Kidney (tissue), 14 donors: Measurements from ENCODE around the gene TFAP2D. TPM values are rescaled to one million over a fixed set of nuclear protein-coding genes. Genes with fewer than 3 reads are reported as not detected.

Experiments
- DNase-seq, 5 donors: peaks; one replicate each; pipeline ENCODE4 v3.0.0-alpha.2; 2013 to 2020
- FAIRE-seq: peaks from 2 replicates; lab custom pipeline; 2012; peaks lifted over from hg19 to GRCh38; lab: Jason Lieb, UNC
- H3K27ac ChIP-seq, 2 donors: one replicate each; pipeline ENCODE4 v1.7.0; 2013; ENCODE audit warnings: low read depth in 2 of 2, low read length in 2 of 2, inconsistent platforms in 1 of 2
- H3K27me3 ChIP-seq: one replicate; pipeline ENCODE4 v1.7.1; 2013; ENCODE audit warnings: low read length, inconsistent platforms; ENCODE audit not compliant: control insufficient read depth, insufficient read depth
- H3K36me3 ChIP-seq, 3 donors: one replicate each; pipeline versions ENCODE4 v1.7.0 to v1.7.1; 2013; ENCODE audit warnings: low read length in 3 of 3, control low read depth in 1 of 3, inconsistent platforms in 1 of 3; ENCODE audit not compliant: insufficient read depth in 3 of 3, control insufficient read depth in 2 of 3
- H3K4me1 ChIP-seq, 3 donors: one replicate each; pipeline versions ENCODE4 v1.7.0 to v1.7.1; 2013; ENCODE audit warnings: low read length in 3 of 3, inconsistent platforms in 1 of 3, low read depth in 1 of 3; ENCODE audit not compliant: control insufficient read depth in 2 of 3, insufficient read depth in 2 of 3
- H3K4me3 ChIP-seq, 3 donors: one replicate each; pipeline versions ENCODE4 v1.7.0 to v1.8.1; 2013; ENCODE audit warnings: low read length in 3 of 3, control low read depth in 1 of 3, inconsistent platforms in 1 of 3
- H3K9ac ChIP-seq, 3 donors: one replicate each; pipeline versions ENCODE4 v1.7.0 to v1.7.1; 2013; ENCODE audit warnings: low read length in 3 of 3, control low read depth in 1 of 3, inconsistent platforms in 1 of 3
- H3K9me3 ChIP-seq, 3 donors: one replicate each; pipeline versions ENCODE4 v1.7.0 to v1.7.1; 2013; ENCODE audit warnings: low read length in 3 of 3, control low read depth in 1 of 3, inconsistent platforms in 1 of 3; ENCODE audit not compliant: control insufficient read depth in 2 of 3, insufficient read depth in 1 of 3
- CTCF ChIP-seq: IDR thresholded peaks from 3 replicates; pipeline ENCODE4 v1.5.1; 2012; ENCODE audit warnings: mild to moderate bottlenecking, moderate library complexity, borderline replicate concordance; ENCODE audit not compliant: insufficient read depth; ENCODE audit errors: extremely low read depth
- intact Hi-C: fragments of 100-400 bp; cut with DNase I; formaldehyde crosslinking; loops from one replicate; pipeline ENCODE4 v1.11.1; 2022
- polyA plus RNA-seq: library from polyadenylated mRNA; stranded (reverse); fragments of 350-450 nt; fragmentation: Illumina TruSeq; extraction: RNeasy Lipid Tissue Mini Kit (QIAGEN cat#74804); gene quantifications from one replicate; pipeline ENCODE4 v1.2.3, GENCODE V29; 2014; ENCODE audit warnings: low read depth, low replicate concordance; ENCODE audit not compliant: insufficient read depth
- total RNA-seq: library from RNA; stranded (reverse); fragmentation: NEBNext Ultra II Directional; extraction: Animal tissue kit (Norgen Biotek cat#: 25700); gene quantifications from one replicate; pipeline ENCODE4 v1.2.1, GENCODE V29; 2021
- donor health status: control.
- donor health status: control.
- donor health status: control.
- donor health status: control.
- donor health status: control.
- donor health status: DM: yes; HTN: yes; CAD: no.
- donor health status: Normal renal cell carcinoma (clear cell type).

The TFAP2D gene
- total and polyA plus RNA-seq, 2 donors from 2014 or later, result not detected

- Histone ChIP-seq H3K4me1 (no peaks in the 10 kb centered on the region), H3K9me3 (no peaks in the 10 kb centered on the region), H3K27me3 (no peaks in the 10 kb centered on the region), H3K4me3 (no peak overlapping the region), H3K27ac (no peak overlapping the region), H3K36me3 (no peaks in the 10 kb centered on the region), H3K9ac (no peak overlapping the region)
- intact Hi-C loops, result no loop called here
- no peak for DNase-seq
- no peak for TF ChIP-seq CTCF
- no peak for FAIRE-seq
These were observed 67.1 kb downstream of the TFAP2D start for GRCh38 chr6:50780382-50780781.

GRCh38 chr6:50785921-50786320, 72.6 kb downstream of the TFAP2D start:
- no peak for TF ChIP-seq CTCF
- H3K36me3 ChIP-seq, result no peaks in the 10 kb centered on the region
- intact Hi-C loops, result no loop called here
- H3K9me3 ChIP-seq, result no peaks in the 10 kb centered on the region
- H3K4me3 ChIP-seq, result no peak overlapping the region
- no peak overlapping the region for H3K27ac ChIP-seq
- no peaks in the 10 kb centered on the region for H3K27me3 ChIP-seq
- DNase-seq (no peak), FAIRE-seq (no peak)
- H3K9ac ChIP-seq, result no peak overlapping the region
- no peaks in the 10 kb centered on the region for H3K4me1 ChIP-seq

- intact Hi-C loops, result no loop called here
- H3K4me3 ChIP-seq, result no peak overlapping the region
- DNase-seq (peak in 3 of 5 donors; percentile 13 to 65 (median 44)), FAIRE-seq (peak; percentile 92)
- no peaks in the 10 kb centered on the region for H3K4me1 ChIP-seq
- H3K27me3 ChIP-seq, result no peaks in the 10 kb centered on the region
- peak; percentile 60 for TF ChIP-seq CTCF
- no peaks in the 10 kb centered on the region for H3K9me3 ChIP-seq
- no peaks in the 10 kb centered on the region for H3K36me3 ChIP-seq
- no peak overlapping the region for H3K27ac ChIP-seq
- H3K9ac ChIP-seq, result no peak overlapping the region
These were observed 78.7 kb downstream of the TFAP2D start for GRCh38 chr6:50791900-50792508.

- TF ChIP-seq CTCF, result no peak
These were observed 79.4 kb downstream of the TFAP2D start for GRCh38 chr6:50792771-50793170.

More at GRCh38 chr6:50792771-50793170, 79.4 kb downstream of the TFAP2D start:
- Histone ChIP-seq H3K4me1 (no peaks in the 10 kb centered on the region), H3K4me3 (no peak overlapping the region), H3K9me3 (no peaks in the 10 kb centered on the region), H3K9ac (no peak overlapping the region), H3K27ac (no peak overlapping the region), H3K36me3 (no peaks in the 10 kb centered on the region), H3K27me3 (no peaks in the 10 kb centered on the region)
- no peak for DNase-seq
- no peak for FAIRE-seq
- intact Hi-C loops, result no loop called here
